ENCODE measurements around the gene HSPA6.

HSPA6 gene

DNA sequence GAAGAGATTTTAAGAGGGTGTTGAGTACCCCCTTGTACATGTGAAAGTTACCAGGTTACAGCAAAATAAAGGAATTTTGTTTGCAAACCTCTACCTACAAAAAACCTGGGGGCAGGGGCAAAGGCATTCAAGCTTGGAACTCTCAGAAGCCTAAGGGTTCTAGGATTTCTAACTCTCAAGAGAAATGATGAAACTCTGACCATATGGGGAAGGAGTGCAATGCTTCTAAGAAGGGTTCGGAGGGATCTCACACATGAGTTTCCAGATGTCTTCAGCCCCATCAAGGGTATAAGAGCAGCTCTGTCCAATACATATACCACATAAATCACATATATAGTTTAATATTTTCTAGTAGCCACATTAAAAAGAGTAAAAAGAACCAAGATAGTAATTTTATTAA, 26.4 kb upstream of the HSPA6 start:
- TF ChIP-seq, protein P1, sequence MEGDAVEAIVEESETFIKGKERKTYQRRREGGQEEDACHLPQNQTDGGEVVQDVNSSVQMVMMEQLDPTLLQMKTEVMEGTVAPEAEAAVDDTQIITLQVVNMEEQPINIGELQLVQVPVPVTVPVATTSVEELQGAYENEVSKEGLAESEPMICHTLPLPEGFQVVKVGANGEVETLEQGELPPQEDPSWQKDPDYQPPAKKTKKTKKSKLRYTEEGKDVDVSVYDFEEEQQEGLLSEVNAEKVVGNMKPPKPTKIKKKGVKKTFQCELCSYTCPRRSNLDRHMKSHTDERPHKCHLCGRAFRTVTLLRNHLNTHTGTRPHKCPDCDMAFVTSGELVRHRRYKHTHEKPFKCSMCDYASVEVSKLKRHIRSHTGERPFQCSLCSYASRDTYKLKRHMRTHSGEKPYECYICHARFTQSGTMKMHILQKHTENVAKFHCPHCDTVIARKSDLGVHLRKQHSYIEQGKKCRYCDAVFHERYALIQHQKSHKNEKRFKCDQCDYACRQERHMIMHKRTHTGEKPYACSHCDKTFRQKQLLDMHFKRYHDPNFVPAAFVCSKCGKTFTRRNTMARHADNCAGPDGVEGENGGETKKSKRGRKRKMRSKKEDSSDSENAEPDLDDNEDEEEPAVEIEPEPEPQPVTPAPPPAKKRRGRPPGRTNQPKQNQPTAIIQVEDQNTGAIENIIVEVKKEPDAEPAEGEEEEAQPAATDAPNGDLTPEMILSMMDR (IDR thresholded peaks at IDR 0.05; ENCODE audit: insufficient read depth, low read depth, low read length, missing control alignments): no peak
- DNase-seq (ENCODE audit: low read depth): no peak
- H3K4me3 ChIP-seq (ENCODE audit: low read depth, low read length): no peak overlapping the region

GRCh38 chr1:161498646-161499045, 25.7 kb upstream of the HSPA6 start:
- TF ChIP-seq, protein P1 (IDR thresholded peaks at IDR 0.05; ENCODE audit: insufficient read depth, low read depth, low read length, missing control alignments): no peak
- no peak overlapping the region for H3K4me3 ChIP-seq (ENCODE audit: low read depth, low read length)

DNA sequence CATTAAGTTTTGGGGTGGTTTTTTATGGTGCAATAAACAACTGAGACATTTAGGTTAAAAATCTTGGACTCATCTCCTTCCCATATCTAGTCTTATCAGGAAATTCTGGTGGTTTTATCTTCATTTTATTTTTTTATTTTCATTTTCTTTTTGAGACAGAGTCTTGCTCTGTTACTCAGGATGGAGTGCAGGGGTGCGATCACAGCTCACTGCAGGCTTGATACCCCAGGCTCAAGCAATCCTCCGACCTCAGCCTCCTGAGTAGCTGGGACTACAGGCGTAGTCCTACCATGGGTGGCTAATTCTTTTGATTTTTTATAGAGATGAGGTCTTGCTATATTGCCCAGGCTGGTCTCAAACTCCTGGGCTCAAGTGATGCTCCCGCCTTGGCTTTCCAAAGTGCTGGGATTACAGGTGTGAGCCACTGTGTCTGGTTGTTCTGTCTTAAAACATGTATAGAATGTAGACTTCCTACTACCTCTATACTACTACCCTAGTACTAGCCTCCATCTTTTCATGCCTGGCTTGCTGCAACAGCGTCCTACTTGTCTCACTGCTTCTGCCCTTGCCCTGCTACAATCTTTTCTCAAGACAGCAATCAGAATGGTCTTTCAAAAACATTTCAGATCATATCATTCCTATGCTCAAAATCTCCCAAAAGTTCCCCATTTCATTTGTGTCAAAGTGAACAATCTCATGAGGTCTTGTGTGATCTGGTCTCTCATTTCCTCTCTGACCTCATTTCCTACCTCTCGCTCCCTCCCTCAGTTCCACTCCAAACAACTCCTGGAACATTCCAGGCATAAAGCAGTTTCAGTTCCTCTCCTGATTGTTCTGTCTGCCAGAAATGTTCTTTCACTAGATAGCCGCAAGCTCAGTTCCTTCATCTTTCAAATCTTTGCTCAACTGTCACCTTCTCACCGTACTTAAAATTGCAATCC, 25.0 kb upstream of the HSPA6 start:
- TF ChIP-seq, protein P1 (IDR thresholded peaks at IDR 0.05; ENCODE audit: insufficient read depth, low read depth, low read length, missing control alignments): no peak
- DNase-seq (ENCODE audit: low read depth): peak; percentile 24

More at GRCh38 chr1:161498646-161499045, 25.7 kb upstream of the HSPA6 start:
- no peak for DNase-seq (ENCODE audit: low read depth)

GRCh38 chr1:161501234-161501633, 23.1 kb upstream of the HSPA6 start:
- no peak for DNase-seq (ENCODE audit: low read depth)
- TF ChIP-seq, protein P1 (IDR thresholded peaks at IDR 0.05; ENCODE audit: insufficient read depth, low read depth, low read length, missing control alignments): no peak
- H3K4me3 ChIP-seq (ENCODE audit: low read depth, low read length): no peak overlapping the region

More for the DNA sequence above, 25.0 kb upstream of the HSPA6 start:
- no peak overlapping the region for H3K4me3 ChIP-seq (ENCODE audit: low read depth, low read length)

DNA sequence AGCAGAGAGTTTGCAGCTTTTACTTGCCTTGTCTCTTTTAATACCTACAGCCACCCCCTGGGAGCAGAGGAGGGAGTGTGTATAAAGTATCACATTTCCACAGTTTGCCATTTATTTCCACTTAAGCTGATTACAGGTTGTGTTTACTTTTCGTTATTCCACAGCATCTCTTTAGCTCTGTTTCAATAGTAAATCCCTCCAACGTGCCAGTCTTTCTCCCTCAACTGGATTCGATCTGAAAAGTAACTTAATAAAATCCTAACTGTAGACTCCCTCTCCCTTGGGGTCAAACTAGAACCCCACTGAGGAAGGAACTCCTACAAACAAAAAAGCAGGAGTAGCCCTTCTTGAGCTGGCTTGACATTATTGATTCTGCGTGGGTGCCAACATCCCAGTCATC, 22.2 kb upstream of the HSPA6 start:
- H3K4me3 ChIP-seq (ENCODE audit: low read depth, low read length): no peak overlapping the region
- DNase-seq (ENCODE audit: low read depth): no peak
- TF ChIP-seq, protein P1 (IDR thresholded peaks at IDR 0.05; ENCODE audit: insufficient read depth, low read depth, low read length, missing control alignments): no peak

GRCh38 chr1:161502641-161503393, 21.5 kb upstream of the HSPA6 start:
- TF ChIP-seq, protein P1 (IDR thresholded peaks at IDR 0.05; ENCODE audit: insufficient read depth, low read depth, low read length, missing control alignments): no peak
- DNase-seq (ENCODE audit: low read depth): no peak
- no peak overlapping the region for H3K4me3 ChIP-seq (ENCODE audit: low read depth, low read length)
